Placental pericyte (primary cell): ENCODE measurements around the gene OR9I1. TPM values are rescaled to one million over a fixed set of nuclear protein-coding genes. Genes with fewer than 3 reads are reported as not detected.

Source experiments
- total RNA-seq: library from RNA; depleted of rRNA; stranded (reverse); fragments of >200 nt; gene quantifications from 2 replicates; pipeline ENCODE4 v1.2.3, GENCODE V29; 2012

OR9I1 gene
- not detected in 2 replicates for total RNA-seq

GRCh38 chr11:58125469-58125868, at the start of gene OR9I1:
Gene OR9I1, minus strand, starts transcription at chr11:58125530. Its CDS starts 6,086 bp downstream, at chr11:58119444.

Other genes with a start within 250 kb of the OR9I1 start
- gene OR9Q1, start 101.6 kb downstream of the OR9I1 start, total RNA-seq = not detected in 2 replicates
- not detected in 2 replicates for gene OR6Q1, start 94.6 kb downstream of the OR9I1 start, total RNA-seq
- gene OR9Q2, start 63.5 kb upstream of the OR9I1 start, total RNA-seq = not detected in 2 replicates
- gene OR1S2, start 78.6 kb upstream of the OR9I1 start, total RNA-seq = not detected in 2 replicates
- gene OR1S1, start 87.2 kb upstream of the OR9I1 start, total RNA-seq = not detected in 2 replicates
- gene OR10Q1, start 103.4 kb upstream of the OR9I1 start, total RNA-seq = not detected in 2 replicates
- gene OR10W1, start 142.7 kb upstream of the OR9I1 start, total RNA-seq = not detected in 2 replicates
- not detected in 2 replicates for gene OR5B17, start 233.5 kb upstream of the OR9I1 start, total RNA-seq